SK-N-MC (cell line): ENCODE results near the gene KPRP.

Experiments used
- EZH2 ChIP-seq: fragments of 200-600 bp; sonication (generic); IDR thresholded peaks from one replicate; pipeline ENCODE4 v1.6.1; 2017; ENCODE audit warnings: antibody characterized with exemption
- POLR2AphosphoS5 ChIP-seq: IDR thresholded peaks from 2 replicates; pipeline ENCODE4 v1.6.1; 2012; ENCODE audit warnings: mild to moderate bottlenecking, low read depth, low read length, borderline replicate concordance

DNA sequence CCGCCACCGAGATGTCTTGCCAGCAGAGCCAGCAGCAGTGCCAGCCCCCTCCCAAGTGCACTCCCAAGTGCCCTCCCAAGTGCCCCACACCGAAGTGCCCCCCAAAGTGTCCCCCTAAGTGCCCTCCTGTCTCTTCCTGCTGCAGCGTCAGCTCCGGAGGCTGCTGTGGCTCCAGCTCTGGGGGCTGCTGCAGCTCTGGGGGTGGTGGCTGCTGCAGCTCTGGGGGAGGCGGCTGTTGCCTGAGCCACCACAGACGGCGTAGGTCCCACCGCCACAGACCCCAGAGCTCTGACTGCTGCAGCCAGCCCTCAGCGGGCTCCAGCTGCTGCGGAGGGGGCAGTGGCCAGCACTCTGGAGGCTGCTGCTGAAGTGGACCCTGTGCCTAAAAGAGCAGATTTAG lies 18.5 kb downstream of the KPRP start:
- no peak for TF ChIP-seq EZH2
- TF ChIP-seq POLR2AphosphoS5, result no peak
